ENCODE measurements around the gene PHACTR4.

- TF ChIP-seq CTCF (conservative IDR thresholded peaks at IDR 0.05; ENCODE audit: low read depth in 2 of 2) (no peak), JUNB (IDR thresholded peaks at IDR 0.05; ENCODE audit: unreplicated experiment) (no peak), EZH2 (IDR thresholded peaks at IDR 0.05; ENCODE audit: low read depth, unreplicated experiment) (no peak), POLR2AphosphoS5 (IDR thresholded peaks at IDR 0.05; ENCODE audit: low read depth) (no peak), EZH2phosphoT487 (IDR thresholded peaks at IDR 0.05; ENCODE audit: unreplicated experiment) (no peak), REST (IDR thresholded peaks at IDR 0.05; ENCODE audit: unreplicated experiment) (no peak), STAT1 (IDR thresholded peaks at IDR 0.05; ENCODE audit: unreplicated experiment) (no peak), CREB1 (CRISPR knock-in tag; IDR thresholded peaks at IDR 0.05; ENCODE audit: low read depth) (no peak), ZNF331 (CRISPR knock-in tag; IDR thresholded peaks at IDR 0.05; ENCODE audit: low read depth) (no peak), ETS1 (IDR thresholded peaks at IDR 0.05) (no peak), ZNF114 (CRISPR knock-in tag; IDR thresholded peaks at IDR 0.05) (no peak), NANOG (IDR thresholded peaks at IDR 0.05; ENCODE audit: borderline replicate concordance) (no peak)
Observed at GRCh38 chr1:28545246-28545628, 175.7 kb downstream of the PHACTR4 start.

Data from GM23338 (cell line).